Daoy (cell line): ENCODE results near the gene SOWAHA. TPM values are rescaled to one million over a fixed set of nuclear protein-coding genes. Genes with fewer than 3 reads are reported as not detected.

ENCODE experiments used
- DNase-seq: peaks from one replicate; pipeline ENCODE4 v3.0.0-alpha.2; 2015; ENCODE audit warnings: low read depth
- total RNA-seq: library from RNA; depleted of rRNA; stranded (reverse); fragments of >200 nt; shearing (Covaris generic); gene quantifications from 2 replicates; pipeline ENCODE4 v1.2.3, GENCODE V29; 2014

Gene SOWAHA
- total RNA-seq, 1 experiment from 2014 or later: not detected

- DNase-seq: no peak
Measured at GRCh38 chr5:132807163-132807838, 5.8 kb upstream of the SOWAHA start.

GRCh38 chr5:132808448-132808847, 4.7 kb upstream of the SOWAHA start:
- no peak for DNase-seq

DNA sequence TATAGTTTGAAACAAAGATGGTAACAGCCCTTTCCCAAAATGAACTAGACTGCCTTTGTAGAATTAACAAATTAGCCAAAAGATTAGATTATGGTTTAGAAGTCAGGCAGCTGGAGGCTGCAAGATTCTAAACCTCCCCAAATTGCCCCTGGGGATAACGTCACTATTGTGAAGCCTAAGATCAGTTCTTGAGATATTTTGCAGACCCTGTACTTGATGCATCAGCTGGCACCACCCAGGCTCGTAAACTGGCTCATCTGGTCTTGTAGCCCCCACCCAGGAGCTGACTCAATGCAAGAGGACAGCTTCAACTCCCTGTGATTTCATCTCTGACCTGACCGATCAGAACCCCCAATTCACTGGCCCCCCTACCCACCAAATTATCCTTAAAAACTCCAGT, 4.2 kb upstream of the SOWAHA start:
- no peak for DNase-seq

- DNase-seq: no peak
Measured at GRCh38 chr5:132810605-132811004, 2.5 kb upstream of the SOWAHA start.

DNA sequence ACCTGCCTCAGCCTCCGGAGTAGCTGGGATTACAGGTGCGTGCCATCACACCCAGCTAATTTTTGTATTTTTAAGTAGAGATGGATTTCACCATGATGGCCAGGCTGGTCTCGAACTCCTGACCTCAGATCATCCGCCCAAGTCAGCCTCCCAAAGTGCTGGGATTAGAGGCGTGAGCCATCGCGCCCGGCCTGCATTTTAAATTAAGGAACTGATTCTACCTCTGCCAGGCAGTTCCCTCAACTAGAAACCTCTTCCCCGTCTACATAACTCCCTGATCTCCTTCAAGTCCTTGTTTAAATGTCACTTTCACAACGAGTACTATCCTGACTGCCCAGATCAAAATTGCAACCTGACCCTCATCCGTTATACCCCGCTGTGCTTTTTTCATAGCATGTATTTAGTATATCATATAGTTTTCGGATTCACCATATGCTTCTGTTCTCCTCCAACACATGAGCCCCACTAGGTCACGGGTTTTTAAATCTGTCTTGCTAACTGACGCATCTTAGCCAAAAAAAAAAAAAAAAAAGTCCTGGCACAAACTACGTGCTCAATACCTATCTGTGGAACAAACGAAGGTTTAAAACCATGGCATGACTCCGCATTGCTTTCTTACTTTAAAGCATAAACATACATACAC, 858 bp upstream of the SOWAHA start:
- no peak for DNase-seq

GRCh38 chr5:132813599-132814502, 749 bp downstream of the SOWAHA start:
- DNase-seq: peak; percentile 48

DNA sequence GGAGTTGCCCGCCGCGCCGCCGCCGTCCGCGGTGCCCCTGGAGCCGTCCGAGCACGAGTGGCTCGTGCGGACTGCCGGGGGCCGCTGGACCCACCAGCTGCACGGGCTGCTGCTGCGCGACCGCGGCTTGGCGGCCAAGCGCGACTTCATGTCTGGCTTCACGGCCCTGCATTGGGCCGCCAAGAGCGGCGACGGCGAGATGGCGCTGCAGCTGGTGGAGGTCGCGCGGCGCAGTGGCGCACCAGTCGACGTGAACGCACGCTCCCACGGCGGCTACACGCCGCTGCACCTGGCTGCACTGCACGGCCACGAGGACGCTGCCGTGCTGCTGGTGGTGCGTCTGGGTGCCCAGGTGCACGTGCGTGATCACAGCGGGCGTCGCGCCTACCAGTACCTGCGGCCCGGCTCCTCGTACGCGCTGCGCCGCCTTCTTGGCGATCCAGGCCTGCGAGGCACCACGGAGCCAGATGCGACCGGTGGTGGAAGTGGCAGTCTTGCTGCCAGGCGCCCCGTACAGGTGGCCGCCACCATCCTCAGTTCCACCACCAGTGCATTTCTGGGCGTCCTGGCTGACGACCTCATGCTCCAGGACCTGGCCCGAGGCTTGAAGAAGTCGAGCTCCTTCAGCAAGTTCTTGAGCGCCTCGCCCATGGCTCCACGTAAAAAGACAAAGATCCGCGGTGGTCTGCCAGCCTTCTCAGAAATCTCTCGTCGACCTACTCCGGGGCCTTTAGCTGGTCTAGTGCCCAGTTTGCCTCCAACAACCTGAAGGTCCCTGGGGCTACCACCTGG, 1.6 kb downstream of the SOWAHA start:
- no peak for DNase-seq

- no peak for DNase-seq
Measured at GRCh38 chr5:132815454-132815853, 2.4 kb downstream of the SOWAHA start.

- DNase-seq: no peak
Measured at GRCh38 chr5:132816083-132816482, 3.0 kb downstream of the SOWAHA start.

GRCh38 chr5:132816554-132816953, 3.5 kb downstream of the SOWAHA start:
- no peak for DNase-seq

- DNase-seq: no peak
Measured at GRCh38 chr5:132817011-132817410, 3.9 kb downstream of the SOWAHA start.

DNA sequence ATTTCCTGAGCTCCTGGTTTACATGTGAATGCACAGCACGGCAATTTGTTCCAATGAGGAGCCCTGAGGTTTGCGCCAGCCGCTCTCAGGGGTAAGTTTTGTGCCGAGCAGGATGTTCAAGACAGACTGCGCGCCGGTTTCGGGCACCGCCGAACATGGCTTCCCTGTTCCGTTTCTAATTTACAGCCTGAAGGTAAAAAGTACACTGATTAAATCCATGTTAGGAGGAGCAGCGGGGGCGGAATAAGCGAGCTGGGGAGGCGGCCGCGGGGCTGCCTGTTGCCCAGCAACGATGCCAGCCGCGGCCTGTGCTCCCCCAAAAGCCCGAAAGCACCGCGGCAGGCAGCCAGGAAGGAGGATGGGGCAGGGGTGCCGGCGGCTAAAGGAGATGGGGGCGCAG, 6.4 kb downstream of the SOWAHA start:
- DNase-seq: no peak

DNA sequence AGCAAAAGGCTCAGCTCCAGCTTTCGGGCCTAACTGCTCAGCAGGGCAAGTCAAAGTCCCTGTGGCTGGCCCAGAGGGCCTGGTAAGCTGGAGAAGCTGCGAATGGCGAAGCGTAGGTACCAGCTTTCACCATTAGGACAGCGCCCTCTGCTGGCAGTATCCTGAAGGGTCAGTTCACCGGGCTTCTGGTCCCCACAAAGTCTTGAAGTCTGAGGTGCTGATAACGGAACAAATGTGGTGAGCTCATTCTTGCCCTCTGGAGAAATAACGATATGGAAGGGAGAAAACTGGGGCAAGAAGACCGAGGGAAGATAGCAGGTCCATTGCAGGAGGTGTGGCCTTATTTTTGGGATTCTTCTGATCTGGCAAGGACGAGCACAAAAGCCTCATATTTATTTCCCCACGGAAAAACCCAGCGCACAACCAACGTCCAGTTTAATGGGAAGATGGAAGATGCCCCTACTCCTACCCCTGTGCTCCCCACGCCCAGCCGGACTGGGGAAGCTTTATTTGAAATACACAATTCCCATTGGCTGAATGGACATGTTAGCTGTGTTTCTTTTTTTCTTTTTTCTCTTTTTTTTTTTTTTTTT, 7.2 kb downstream of the SOWAHA start:
- peak; percentile 89 for DNase-seq

DNA sequence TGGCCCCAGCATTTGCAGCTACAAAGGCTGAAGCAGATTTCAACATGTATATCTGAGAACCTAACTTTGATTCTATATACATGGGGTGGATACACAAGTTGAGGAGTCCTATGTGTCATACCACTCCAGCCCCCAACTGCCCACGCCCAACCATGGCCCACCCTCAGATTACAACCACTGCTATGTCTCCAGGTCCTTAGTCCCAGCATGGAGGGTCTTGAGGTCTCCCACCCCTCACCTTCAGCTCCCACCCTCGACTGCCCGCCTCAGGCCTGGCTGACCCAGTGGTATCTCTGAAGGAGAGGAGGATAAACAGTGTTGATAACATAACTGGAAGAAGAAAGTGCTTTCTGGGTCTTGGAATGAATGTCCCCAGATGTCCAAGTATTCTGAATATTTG, 8.2 kb downstream of the SOWAHA start:
- DNase-seq: no peak

DNA sequence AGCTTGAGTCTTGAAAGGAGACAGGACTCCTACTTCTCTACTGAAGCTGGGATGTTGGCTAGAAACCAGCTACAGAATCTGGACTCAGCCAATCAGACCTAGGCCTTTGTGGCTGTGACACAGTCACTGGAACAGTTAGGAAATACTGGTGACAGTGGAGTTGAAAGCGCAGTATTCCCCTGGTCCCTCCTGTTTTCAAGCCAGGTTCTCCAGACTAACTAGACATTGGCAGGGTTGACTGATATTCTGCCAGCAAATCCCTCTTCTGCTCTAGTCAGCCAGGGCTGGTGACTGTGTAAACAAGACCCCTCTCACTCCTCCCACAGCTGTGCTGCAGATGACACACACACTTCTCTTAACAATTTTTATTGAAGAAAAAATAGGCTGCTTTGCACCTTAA, 8.7 kb downstream of the SOWAHA start:
- DNase-seq: no peak

- no peak for DNase-seq
Measured at GRCh38 chr5:132822650-132823480, 9.8 kb downstream of the SOWAHA start.

DNA sequence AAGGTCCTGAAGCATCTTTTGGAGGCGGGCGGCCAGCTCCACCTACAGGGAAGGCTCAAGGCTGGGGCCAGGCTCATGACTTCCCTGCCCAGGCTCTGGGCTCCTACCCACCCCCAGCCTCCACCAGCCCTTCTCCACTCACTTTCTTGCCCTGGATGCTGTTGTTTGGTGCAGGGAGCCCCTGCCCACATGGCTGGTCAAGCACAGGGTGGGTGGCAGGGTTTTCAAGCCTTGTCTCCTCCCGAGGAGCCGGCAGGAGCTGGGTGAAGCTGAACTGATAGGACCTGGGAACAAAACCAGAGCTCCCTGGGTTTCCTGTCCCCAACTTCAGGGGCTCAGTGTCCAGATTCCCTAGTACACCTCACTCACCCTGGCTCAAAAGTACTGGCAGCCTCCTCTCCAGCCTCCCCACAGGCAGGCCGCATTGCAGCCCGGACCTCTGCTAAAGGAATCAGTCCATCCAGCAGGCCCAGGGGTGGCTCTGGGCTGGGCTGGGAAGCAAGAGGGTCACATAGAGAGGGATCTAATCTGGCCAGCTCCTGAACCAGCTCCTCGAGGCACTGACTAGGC, 10.5 kb downstream of the SOWAHA start:
- DNase-seq: no peak

- no peak for DNase-seq
Measured at GRCh38 chr5:132824426-132824825, 11.3 kb downstream of the SOWAHA start.

GRCh38 chr5:132825033-132825833, 12.1 kb downstream of the SOWAHA start:
- no peak for DNase-seq
